ENCODE measurements around the gene ARAP1.

ARAP1 gene

GRCh38 chr11:72679869-72680268, 72.3 kb downstream of the ARAP1 start:
- no peak for DNase-seq

GRCh38 chr11:72678524-72678923, 73.7 kb downstream of the ARAP1 start:
- DNase-seq = no peak

GRCh38 chr11:72676861-72677341, 75.3 kb downstream of the ARAP1 start:
- no peak for DNase-seq

GRCh38 chr11:72675221-72675620, 77.0 kb downstream of the ARAP1 start:
- DNase-seq = no peak

- no peak for DNase-seq
These were observed 78.0 kb downstream of the ARAP1 start, which contains the start of gene PDE2A for GRCh38 chr11:72673943-72674828. Gene PDE2A, minus strand, starts transcription at chr11:72674422. Its CDS starts 215 bp downstream, at chr11:72674207.

- DNase-seq = no peak
These were observed 78.8 kb downstream of the ARAP1 start for GRCh38 chr11:72673284-72673942.

GRCh38 chr11:72672597-72673238, 79.5 kb downstream of the ARAP1 start:
- DNase-seq = no peak

GRCh38 chr11:72671152-72672099, 80.8 kb downstream of the ARAP1 start:
- no peak for DNase-seq

- no peak for DNase-seq
These were observed 82.2 kb downstream of the ARAP1 start for GRCh38 chr11:72670041-72670440.

- no peak for DNase-seq
These were observed 82.7 kb downstream of the ARAP1 start for GRCh38 chr11:72669527-72669926.

GRCh38 chr11:72668629-72669347, 83.4 kb downstream of the ARAP1 start:
- no peak for DNase-seq

GRCh38 chr11:72665911-72666472, 86.2 kb downstream of the ARAP1 start:
- DNase-seq = no peak

GRCh38 chr11:72662036-72662435, 90.2 kb downstream of the ARAP1 start:
- no peak for DNase-seq

- DNase-seq = no peak
These were observed 90.7 kb downstream of the ARAP1 start for GRCh38 chr11:72661486-72661885.

- DNase-seq = no peak
These were observed 93.1 kb downstream of the ARAP1 start for GRCh38 chr11:72658989-72659640.

- no peak for DNase-seq
These were observed 94.7 kb downstream of the ARAP1 start for GRCh38 chr11:72657411-72658100.

GRCh38 chr11:72655896-72656464, 96.2 kb downstream of the ARAP1 start:
- no peak for DNase-seq

- no peak for DNase-seq
These were observed 97.2 kb downstream of the ARAP1 start for GRCh38 chr11:72655014-72655413.

GRCh38 chr11:72653649-72654048, 98.6 kb downstream of the ARAP1 start:
- no peak for DNase-seq
